Panc1 (cell line): ENCODE measurements around the gene PATJ. TPM values are rescaled to one million over a fixed set of nuclear protein-coding genes. Genes with fewer than 3 reads are reported as not detected.

Experiments
- ATAC-seq: fragments of 200-7000 bp; cut with Tn5 transposase; 2 replicates; pipeline ENCODE4 v1.9.1; 2020; ENCODE audit warnings: mild to moderate bottlenecking, moderate library complexity
- BruUV-seq: library from RNA; stranded (reverse); fragments of 400-500 nt; replicated peaks from 2 replicates; lab custom pipeline; 2021; lab: Mats Ljungman, UMichigan
- CTCF ChIA-PET: fragments of 300-600 bp; sonication (Branson Sonifier 250); formaldehyde crosslinking; loops from one replicate; lab custom pipeline; 2022; ENCODE audit warnings: antibody characterized with exemption; lab: Charles Lee
- POLR2A ChIA-PET: fragments of 300-600 bp; sonication (Branson Sonifier 250); formaldehyde crosslinking; loops from one replicate; lab custom pipeline; 2022; ENCODE audit warnings: antibody characterized with exemption; lab: Charles Lee
- DNase-seq: peaks from one replicate; pipeline ENCODE4 v3.0.0-alpha.2; 2010; ENCODE audit warnings: low read depth, low spot score
- H3K27ac ChIP-seq: 2 replicates; pipeline ENCODE4 v1.5.1; 2011; ENCODE audit warnings: mild to moderate bottlenecking, low read length, inconsistent platforms
- H3K27me3 ChIP-seq: fragments of 200-500 bp; sonication (Bioruptor generic); 2 replicates; pipeline ENCODE4 v1.6.0; 2014; ENCODE audit warnings: low read length, inconsistent platforms; ENCODE audit not compliant: control insufficient read depth, insufficient read depth
- H3K36me3 ChIP-seq: fragments of 200-500 bp; sonication (Bioruptor generic); 2 replicates; pipeline ENCODE4 v1.5.1; 2014; ENCODE audit warnings: inconsistent platforms, mild to moderate bottlenecking, low read length, moderate library complexity; ENCODE audit not compliant: control insufficient read depth, insufficient read depth
- H3K4me1 ChIP-seq: 2 replicates; pipeline ENCODE4 v1.5.1; 2011; ENCODE audit warnings: inconsistent platforms, mild to moderate bottlenecking, low read length, moderate library complexity; ENCODE audit not compliant: control insufficient read depth, insufficient read depth
- H3K4me3 ChIP-seq, 2 experiments: 2 replicates each; pipeline ENCODE4 v1.5.1; 2011 to 2012; ENCODE audit warnings: low read depth in 2 of 2, low read length in 2 of 2, mild to moderate bottlenecking in 2 of 2, inconsistent platforms in 1 of 2, moderate library complexity in 1 of 2
- H3K9me3 ChIP-seq: fragments of 200-500 bp; sonication (Bioruptor generic); 2 replicates; pipeline ENCODE4 v1.5.1; 2014; ENCODE audit warnings: low read depth, mild to moderate bottlenecking, inconsistent platforms, low read length, moderate library complexity; ENCODE audit not compliant: control insufficient read depth, insufficient read depth
- CTCF ChIP-seq: fragments of 450-650 bp; IDR thresholded peaks from 2 replicates; pipeline ENCODE4 v1.5.1; 2017; ENCODE audit warnings: mild to moderate bottlenecking
- POLR2AphosphoS5 ChIP-seq: IDR thresholded peaks from 2 replicates; pipeline ENCODE4 v1.6.1; 2012; ENCODE audit warnings: mild to moderate bottlenecking, low read depth, low read length, moderate library complexity
- SIN3A ChIP-seq: IDR thresholded peaks from 2 replicates; pipeline ENCODE4 v1.6.1; 2012; ENCODE audit warnings: low read depth, mild to moderate bottlenecking, low read length, moderate library complexity, borderline replicate concordance; ENCODE audit not compliant: insufficient read depth
- TCF7L2 ChIP-seq: IDR thresholded peaks from 2 replicates; pipeline ENCODE4 v1.6.1; 2011; ENCODE audit warnings: mild to moderate bottlenecking, low read depth, low read length, inconsistent platforms
- in situ Hi-C: cut with HindIII; loops from 2 replicates; pipeline ENCODE4 v1.10.0; 2016; ENCODE audit warnings: low sequenced_read_pairs, low pct_unique_long_range_greater_than_20kb
- intact Hi-C: fragments of 100-400 bp; cut with micrococcal nuclease; formaldehyde crosslinking; loops from one replicate; pipeline ENCODE4 v1.10.0; 2022; ENCODE audit not compliant: unreplicated experiment
- total RNA-seq: library from RNA; stranded (reverse); gene quantifications from one replicate; pipeline ENCODE4 v1.2.1, GENCODE V29; 2021; ENCODE audit not compliant: unreplicated experiment
- TF ChIP-seq, protein P1 (sequence below), 2 experiments: IDR thresholded peaks; 2 replicates each; pipeline ENCODE4 v1.6.1; 2011 to 2012; ENCODE audit warnings: low read depth in 2 of 2, control low read depth in 1 of 2, low read length in 1 of 2, mild to moderate bottlenecking in 1 of 2, moderate library complexity in 1 of 2; ENCODE audit not compliant: insufficient read depth in 1 of 2

The PATJ gene
- total RNA-seq, 1 experiment from 2014 or later = 36.2 TPM

GRCh38 chr1:62066713-62067112 is 324.4 kb downstream of the PATJ start:
- in situ Hi-C loops = no loop called here
- Histone ChIP-seq H3K27ac (no peak overlapping the region), H3K4me3 (no peak overlapping the region), H3K36me3 (no peaks in the 10 kb centered on the region), H3K27me3 (no peaks in the 10 kb centered on the region), H3K4me1 (no peaks in the 10 kb centered on the region), H3K9me3 (no peaks in the 10 kb centered on the region)
- DNase-seq = no peak
- TF ChIP-seq SIN3A (no peak), POLR2AphosphoS5 (no peak), TCF7L2 (no peak), CTCF (no peak)
- TF ChIP-seq, protein P1, sequence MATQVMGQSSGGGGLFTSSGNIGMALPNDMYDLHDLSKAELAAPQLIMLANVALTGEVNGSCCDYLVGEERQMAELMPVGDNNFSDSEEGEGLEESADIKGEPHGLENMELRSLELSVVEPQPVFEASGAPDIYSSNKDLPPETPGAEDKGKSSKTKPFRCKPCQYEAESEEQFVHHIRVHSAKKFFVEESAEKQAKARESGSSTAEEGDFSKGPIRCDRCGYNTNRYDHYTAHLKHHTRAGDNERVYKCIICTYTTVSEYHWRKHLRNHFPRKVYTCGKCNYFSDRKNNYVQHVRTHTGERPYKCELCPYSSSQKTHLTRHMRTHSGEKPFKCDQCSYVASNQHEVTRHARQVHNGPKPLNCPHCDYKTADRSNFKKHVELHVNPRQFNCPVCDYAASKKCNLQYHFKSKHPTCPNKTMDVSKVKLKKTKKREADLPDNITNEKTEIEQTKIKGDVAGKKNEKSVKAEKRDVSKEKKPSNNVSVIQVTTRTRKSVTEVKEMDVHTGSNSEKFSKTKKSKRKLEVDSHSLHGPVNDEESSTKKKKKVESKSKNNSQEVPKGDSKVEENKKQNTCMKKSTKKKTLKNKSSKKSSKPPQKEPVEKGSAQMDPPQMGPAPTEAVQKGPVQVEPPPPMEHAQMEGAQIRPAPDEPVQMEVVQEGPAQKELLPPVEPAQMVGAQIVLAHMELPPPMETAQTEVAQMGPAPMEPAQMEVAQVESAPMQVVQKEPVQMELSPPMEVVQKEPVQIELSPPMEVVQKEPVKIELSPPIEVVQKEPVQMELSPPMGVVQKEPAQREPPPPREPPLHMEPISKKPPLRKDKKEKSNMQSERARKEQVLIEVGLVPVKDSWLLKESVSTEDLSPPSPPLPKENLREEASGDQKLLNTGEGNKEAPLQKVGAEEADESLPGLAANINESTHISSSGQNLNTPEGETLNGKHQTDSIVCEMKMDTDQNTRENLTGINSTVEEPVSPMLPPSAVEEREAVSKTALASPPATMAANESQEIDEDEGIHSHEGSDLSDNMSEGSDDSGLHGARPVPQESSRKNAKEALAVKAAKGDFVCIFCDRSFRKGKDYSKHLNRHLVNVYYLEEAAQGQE (IDR thresholded peaks at IDR 0.05; ENCODE audit: insufficient read depth in 1 of 2, low read depth in 2 of 2, low read length in 1 of 2) = no peak
- intact Hi-C loops = no loop called here
- ChIA-PET POLR2A (no interaction called here), CTCF (no interaction called here)
- BruUV-seq = no TSS peak
- ATAC-seq = no peak

DNA sequence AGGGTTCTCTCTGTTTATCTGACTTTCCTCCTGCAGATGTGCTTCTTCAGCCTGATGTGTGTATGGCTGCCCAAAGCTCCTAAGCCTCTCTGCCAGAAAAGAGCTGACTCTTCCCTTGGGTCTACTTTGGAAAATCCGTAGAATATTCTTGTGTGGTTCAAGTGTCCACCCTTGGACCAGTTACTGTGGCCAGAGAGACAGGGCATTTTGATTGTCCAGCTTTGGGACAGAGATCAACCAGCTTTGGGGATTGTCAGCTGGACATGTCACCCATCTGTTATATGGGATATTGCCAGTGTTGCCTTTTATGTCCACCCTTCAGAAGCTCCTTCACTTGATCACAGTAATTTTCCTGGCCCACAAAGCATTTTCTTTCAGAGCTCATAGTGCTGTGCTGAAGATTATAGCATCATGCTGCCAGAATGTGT is 326.1 kb downstream of the PATJ start:
- Histone ChIP-seq H3K9me3 (no peaks in the 10 kb centered on the region), H3K27me3 (no peaks in the 10 kb centered on the region), H3K36me3 (no peaks in the 10 kb centered on the region), H3K4me3 (no peak overlapping the region), H3K4me1 (no peaks in the 10 kb centered on the region), H3K27ac (no peak overlapping the region)
- ATAC-seq (no peak), DNase-seq (no peak)
- BruUV-seq = no TSS peak
- POLR2A ChIA-PET = interaction anchor here (0.7 kb wide), 1 partner anchor 1592 kb away, joined by 3 read pairs; no protein-coding TSS in a partner anchor
- CTCF ChIA-PET = interaction anchor here (0.6 kb wide), 2 partner anchors 364 to 1211 kb away, joined by 3 read pairs; no protein-coding TSS in a partner anchor
- no peak for TF ChIP-seq POLR2AphosphoS5
- no peak for TF ChIP-seq CTCF
- no peak for TF ChIP-seq TCF7L2
- TF ChIP-seq SIN3A = no peak
- TF ChIP-seq, protein P1 (IDR thresholded peaks at IDR 0.05; ENCODE audit: insufficient read depth in 1 of 2, low read depth in 2 of 2, low read length in 1 of 2) = no peak
- in situ Hi-C loops = no loop called here
- intact Hi-C loops = no loop called here
